NT2/D1 (cell line): Measurements from ENCODE around the gene RBFOX1.

Experiments
- SUZ12 ChIP-seq: IDR thresholded peaks from 2 replicates; pipeline ENCODE4 v1.6.1; 2011; ENCODE audit not compliant: insufficient read length, insufficient read depth; ENCODE audit errors: extremely low read depth
- YY1 ChIP-seq: IDR thresholded peaks from 2 replicates; pipeline ENCODE4 v1.6.1; 2011; ENCODE audit not compliant: insufficient read length, insufficient read depth

DNA sequence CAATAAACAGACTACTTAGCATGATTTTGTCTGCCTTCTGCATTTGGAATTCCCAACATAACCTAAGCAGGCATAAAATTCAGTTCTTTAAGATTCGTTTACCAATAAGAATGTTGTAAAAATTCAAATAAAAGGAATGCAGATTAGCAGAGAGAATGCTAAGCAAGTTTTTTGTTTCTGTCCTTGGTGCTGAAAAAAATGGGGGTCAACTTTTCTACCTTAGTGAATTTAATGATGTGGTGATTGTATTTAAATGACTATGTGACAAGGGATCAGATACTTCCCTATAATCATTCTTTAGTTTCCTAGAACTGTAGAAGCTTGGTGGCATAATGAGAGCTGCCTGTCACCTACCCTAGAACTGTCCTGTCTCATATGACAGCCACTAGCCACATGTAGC is 159.5 kb downstream of the RBFOX1 start:
- no peak for TF ChIP-seq YY1
- TF ChIP-seq SUZ12 = no peak
